Activated T-cell treated with anti-CD3 and anti-CD28 coated beads, Interleukin-2, amount 50 U/mL, for 72 hours (primary cell): ENCODE measurements around the gene SRP72. TPM values are rescaled to one million over a fixed set of nuclear protein-coding genes. Genes with fewer than 3 reads are reported as not detected.

ENCODE experiments used
- ATAC-seq, 2 donors: fragments of 150-1000 bp; cut with Tn5 transposase; replicated peaks in 1 of 2; 2 replicates each; pipeline ENCODE4 v1.10.0; 2021; ENCODE audit warnings: moderate library complexity in 2 of 2, mild to moderate bottlenecking in 1 of 2
- DNase-seq, 2 donors: peaks; one replicate each; pipeline ENCODE4 v3.0.0; 2021 to 2022; ENCODE audit warnings: mixed read lengths in 1 of 2
- H3K27ac Mint-ChIP-seq: one replicate; pipeline ENCODE4 v1.8.0; 2022; ENCODE audit warnings: mild to moderate bottlenecking, moderate library complexity, mixed read lengths
- H3K27me3 Mint-ChIP-seq: one replicate; pipeline ENCODE4 v1.8.0; 2022; ENCODE audit warnings: low read depth, mixed read lengths
- H3K36me3 Mint-ChIP-seq, 2 donors: one replicate each; pipeline ENCODE4 v1.8.0; 2022; ENCODE audit warnings: mixed read lengths in 2 of 2, mild to moderate bottlenecking in 1 of 2; ENCODE audit not compliant: insufficient read depth in 2 of 2
- H3K4me1 Mint-ChIP-seq: one replicate; pipeline ENCODE4 v1.8.0; 2022; ENCODE audit warnings: low read depth, mixed read lengths
- H3K4me3 Mint-ChIP-seq, 2 donors: one replicate each; pipeline ENCODE4 v1.8.0; 2022; ENCODE audit warnings: mild to moderate bottlenecking in 2 of 2, mixed read lengths in 2 of 2, moderate library complexity in 2 of 2
- H3K9me3 Mint-ChIP-seq, 2 donors: one replicate each; pipeline ENCODE4 v1.8.0; 2022; ENCODE audit warnings: mixed read lengths in 2 of 2
- total RNA-seq, 2 donors: library from RNA; stranded (reverse); gene quantifications; one replicate each; pipeline ENCODE4 v1.2.3, GENCODE V29; 2022

Gene SRP72
- total RNA-seq, 2 donors from 2014 or later = 187 to 200 TPM

DNA sequence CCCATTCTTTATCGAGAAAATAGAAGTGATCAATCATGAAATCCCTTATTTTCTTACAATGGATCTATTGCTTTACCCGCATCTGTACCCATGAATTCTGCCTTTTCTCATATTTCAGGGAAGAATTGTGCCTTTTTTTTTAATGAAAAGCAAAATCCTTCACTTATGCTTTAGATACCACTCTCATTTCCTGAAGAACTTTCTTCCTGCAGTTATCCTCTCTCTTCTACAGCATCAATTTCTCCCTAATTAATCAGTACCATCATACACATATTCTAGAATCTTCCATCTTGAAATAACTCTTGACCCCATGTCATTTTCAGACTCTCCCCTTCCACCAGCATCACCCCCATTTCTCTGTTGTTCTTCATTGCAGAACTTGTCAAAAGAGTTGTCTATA lies 64.8 kb downstream of the SRP72 start:
- ATAC-seq (no peak), DNase-seq (no peak)
- no peak overlapping the region for H3K4me3 Mint-ChIP-seq
- H3K36me3 Mint-ChIP-seq = no peaks in the 10 kb centered on the region
- H3K4me1 Mint-ChIP-seq = no peaks in the 10 kb centered on the region
- no peaks in the 10 kb centered on the region for H3K27me3 Mint-ChIP-seq
- no peak overlapping the region for H3K27ac Mint-ChIP-seq
- H3K9me3 Mint-ChIP-seq = no peaks in the 10 kb centered on the region

DNA sequence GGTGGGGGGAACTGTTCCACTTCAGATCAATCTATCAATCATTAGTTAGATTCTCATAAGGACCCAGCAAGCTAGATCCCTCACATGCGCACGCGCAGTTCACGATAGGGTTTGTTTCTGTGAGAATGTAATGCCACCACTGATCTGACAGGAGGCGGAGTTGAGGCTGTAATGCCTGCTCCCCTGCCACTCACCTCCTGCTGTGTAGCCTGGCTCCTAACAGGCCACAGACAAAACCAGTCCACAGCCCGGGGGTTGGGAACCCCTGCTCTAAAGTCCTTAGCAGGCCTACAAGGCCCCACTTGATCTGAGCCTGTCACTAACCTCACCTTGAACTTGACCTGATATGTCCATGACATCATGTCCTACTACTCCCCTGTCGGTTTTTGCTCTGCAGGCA lies 68.5 kb downstream of the SRP72 start:
- H3K36me3 Mint-ChIP-seq = no peaks in the 10 kb centered on the region
- no peaks in the 10 kb centered on the region for H3K4me1 Mint-ChIP-seq
- no peak overlapping the region for H3K27ac Mint-ChIP-seq
- no peaks in the 10 kb centered on the region for H3K9me3 Mint-ChIP-seq
- H3K27me3 Mint-ChIP-seq = no peaks in the 10 kb centered on the region
- H3K4me3 Mint-ChIP-seq = no peak overlapping the region
- ATAC-seq (no peak), DNase-seq (no peak)

GRCh38 chr4:56537147-56537546 lies 69.7 kb downstream of the SRP72 start:
- no peak for DNase-seq
- Mint-ChIP-seq H3K9me3 (no peaks in the 10 kb centered on the region), H3K4me1 (no peaks in the 10 kb centered on the region), H3K27ac (no peak overlapping the region), H3K36me3 (no peaks in the 10 kb centered on the region), H3K4me3 (no peak overlapping the region), H3K27me3 (peaks cover 5% of the 10 kb centered on the region)
- ATAC-seq = no peak

GRCh38 chr4:56540826-56541225 lies 73.4 kb downstream of the SRP72 start:
- ATAC-seq (no peak), DNase-seq (no peak)
- H3K4me1 Mint-ChIP-seq = peaks cover 14% of the 10 kb centered on the region
- H3K9me3 Mint-ChIP-seq = no peaks in the 10 kb centered on the region
- H3K4me3 Mint-ChIP-seq = no peak overlapping the region
- H3K27me3 Mint-ChIP-seq = peaks cover 11% of the 10 kb centered on the region
- no peaks in the 10 kb centered on the region for H3K36me3 Mint-ChIP-seq
- H3K27ac Mint-ChIP-seq = no peak overlapping the region

DNA sequence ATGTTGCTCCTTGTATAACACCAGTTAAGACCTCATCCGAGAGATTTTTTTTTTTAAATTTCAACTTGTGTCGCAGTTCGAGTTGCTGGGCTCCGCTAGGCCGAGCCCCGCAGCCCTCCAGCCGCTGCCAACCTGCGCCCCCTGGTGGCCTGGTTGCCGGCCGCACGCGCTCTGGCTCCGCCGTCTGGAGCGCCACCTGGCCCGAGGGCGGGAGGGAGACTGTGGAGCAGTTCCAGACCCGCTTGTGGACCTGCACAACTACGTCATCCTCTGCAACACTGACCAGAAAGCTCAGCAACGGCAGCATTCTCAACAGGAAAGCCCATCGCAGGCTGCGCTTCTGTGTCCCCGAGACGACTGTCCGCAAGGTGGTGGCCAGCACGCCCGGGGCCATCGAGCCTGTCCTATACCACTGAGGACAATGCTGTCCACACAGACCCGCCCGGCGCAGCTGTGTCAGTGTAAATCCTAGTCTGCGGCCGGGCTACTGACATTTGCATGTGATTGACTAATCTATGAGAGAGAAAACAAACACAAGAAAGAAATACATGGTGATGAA lies 77.2 kb downstream of the SRP72 start:
- peak overlapping the region; percentile 78 for H3K4me3 Mint-ChIP-seq

DNA sequence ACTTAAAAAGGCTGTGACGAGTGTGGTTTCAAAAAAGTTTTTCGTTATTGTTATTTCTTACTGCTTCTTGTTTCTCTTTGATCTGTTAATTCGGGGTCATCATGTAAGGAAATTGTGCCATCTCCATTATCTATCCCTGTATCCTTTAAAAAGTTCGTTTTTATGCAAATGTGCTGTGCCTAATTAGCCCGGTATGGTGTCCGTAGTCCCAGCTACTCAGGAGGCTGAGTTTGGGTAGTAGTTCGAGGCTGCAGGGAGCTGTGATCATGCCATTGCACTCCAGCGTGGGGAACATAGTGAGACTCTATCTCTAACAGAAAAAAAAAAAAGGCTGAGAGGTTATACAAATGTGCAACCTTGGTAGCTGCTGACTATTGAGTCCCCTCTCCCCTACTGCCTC lies 83.2 kb downstream of the SRP72 start:
- Mint-ChIP-seq H3K27ac (no peak overlapping the region), H3K9me3 (peaks cover 0 to 2% of the 10 kb centered on the region in 2 donors), H3K36me3 (no peaks in the 10 kb centered on the region), H3K4me3 (no peak overlapping the region), H3K4me1 (peaks cover 11% of the 10 kb centered on the region), H3K27me3 (no peaks in the 10 kb centered on the region)
- ATAC-seq (no peak), DNase-seq (no peak)

More for the DNA sequence above, 77.2 kb downstream of the SRP72 start:
- DNase-seq (peak; percentile 87 to 94), ATAC-seq (peak; percentile 100)
- peaks cover 11% of the 10 kb centered on the region for H3K27me3 Mint-ChIP-seq
- H3K4me1 Mint-ChIP-seq = peaks cover 25% of the 10 kb centered on the region
- H3K27ac Mint-ChIP-seq = no peak overlapping the region
- H3K9me3 Mint-ChIP-seq = no peaks in the 10 kb centered on the region
- H3K36me3 Mint-ChIP-seq = no peaks in the 10 kb centered on the region

GRCh38 chr4:56551516-56551915 lies 84.1 kb downstream of the SRP72 start:
- ATAC-seq = no peak
- Mint-ChIP-seq H3K27me3 (no peaks in the 10 kb centered on the region), H3K36me3 (no peaks in the 10 kb centered on the region), H3K4me1 (peaks cover 11% of the 10 kb centered on the region), H3K9me3 (peaks cover 0 to 2% of the 10 kb centered on the region in 2 donors), H3K4me3 (no peak overlapping the region), H3K27ac (no peak overlapping the region)
- DNase-seq = no peak

DNA sequence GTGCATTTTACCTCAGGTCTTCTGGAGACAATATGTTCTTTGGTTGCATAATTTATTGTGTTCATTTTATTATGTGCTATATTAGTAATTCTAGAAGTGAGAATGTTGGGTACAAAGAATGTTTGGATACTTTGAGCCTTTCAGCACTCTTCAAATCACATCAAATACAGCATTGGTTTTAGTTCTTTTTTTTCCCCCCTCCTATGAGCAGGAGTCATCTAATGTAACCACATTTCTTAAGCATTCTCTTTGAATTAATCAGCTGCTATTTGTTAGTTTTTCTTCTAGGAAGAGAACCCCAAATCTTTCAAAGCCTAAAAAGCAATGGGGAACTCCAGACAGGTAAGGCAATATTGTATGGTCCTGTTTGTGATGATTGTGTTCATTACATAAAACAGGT lies 84.9 kb downstream of the SRP72 start:
- Mint-ChIP-seq H3K9me3 (peaks cover 0 to 2% of the 10 kb centered on the region in 2 donors), H3K4me1 (peaks cover 11% of the 10 kb centered on the region), H3K27ac (no peak overlapping the region), H3K27me3 (no peaks in the 10 kb centered on the region), H3K36me3 (no peaks in the 10 kb centered on the region), H3K4me3 (no peak overlapping the region)
- ATAC-seq (no peak), DNase-seq (no peak)

Other genes with a start within 250 kb of the SRP72 start
- 10 to 100 TPM; 17.6 to 18.4 TPM for gene AASDH, start 80.1 kb upstream of the SRP72 start, total RNA-seq
- gene PPAT, start 32.0 kb upstream of the SRP72 start, total RNA-seq = 10 to 100 TPM; 25.6 to 32.7 TPM
- 100 to 1,000 TPM; 174 to 190 TPM for gene PAICS, start 31.4 kb upstream of the SRP72 start, total RNA-seq
- gene ARL9, start 38.2 kb downstream of the SRP72 start, total RNA-seq = under 1 TPM; 0.29 to 0.35 TPM
- 10 to 100 TPM; 71.1 to 93.2 TPM for gene HOPX, start 213.7 kb downstream of the SRP72 start, total RNA-seq